NK-92 treated with Interleukin-12 subunit alpha and Interleukin-12 subunit beta, amount 100 ng/mL, for 24 hours (cell line): Measurements from ENCODE around the gene EVC2.

Source experiments
- DNase-seq: peaks from one replicate; lab custom pipeline; 2025; lab: John Stamatoyannopoulos, UW

EVC2 gene

GRCh38 chr4:5662555-5662954, 45.8 kb downstream of the EVC2 start:
- no peak for DNase-seq

GRCh38 chr4:5661237-5661636, 47.1 kb downstream of the EVC2 start:
- DNase-seq: no peak

- DNase-seq: no peak
These were observed 48.2 kb downstream of the EVC2 start for GRCh38 chr4:5660185-5660584.

- no peak for DNase-seq
These were observed 49.4 kb downstream of the EVC2 start for GRCh38 chr4:5658974-5659373.

GRCh38 chr4:5656415-5656814, 51.9 kb downstream of the EVC2 start:
- no peak for DNase-seq

GRCh38 chr4:5654791-5655190, 53.6 kb downstream of the EVC2 start:
- no peak for DNase-seq

- DNase-seq: no peak
These were observed 57.3 kb downstream of the EVC2 start for GRCh38 chr4:5651089-5651488.

GRCh38 chr4:5650040-5650439, 58.3 kb downstream of the EVC2 start:
- DNase-seq: no peak

- DNase-seq: no peak
These were observed 61.0 kb downstream of the EVC2 start for GRCh38 chr4:5647351-5647750.

GRCh38 chr4:5640096-5640495, 68.3 kb downstream of the EVC2 start:
- DNase-seq: no peak

- no peak for DNase-seq
These were observed 68.8 kb downstream of the EVC2 start for GRCh38 chr4:5639556-5639955.

- no peak for DNase-seq
These were observed 69.4 kb downstream of the EVC2 start for GRCh38 chr4:5638976-5639375.

- no peak for DNase-seq
These were observed 70.0 kb downstream of the EVC2 start for GRCh38 chr4:5638316-5638715.

- DNase-seq: no peak
These were observed 71.3 kb downstream of the EVC2 start for GRCh38 chr4:5636766-5637670.

GRCh38 chr4:5635826-5636195, 72.5 kb downstream of the EVC2 start:
- DNase-seq: no peak

GRCh38 chr4:5632571-5632970, 75.8 kb downstream of the EVC2 start:
- no peak for DNase-seq

- no peak for DNase-seq
These were observed 76.3 kb downstream of the EVC2 start for GRCh38 chr4:5632066-5632440.

- DNase-seq: no peak
These were observed 76.8 kb downstream of the EVC2 start for GRCh38 chr4:5631352-5632065.

GRCh38 chr4:5630762-5631161, 77.6 kb downstream of the EVC2 start:
- no peak for DNase-seq

GRCh38 chr4:5629542-5629941, 78.8 kb downstream of the EVC2 start:
- DNase-seq: no peak

GRCh38 chr4:5626913-5627312, 81.4 kb downstream of the EVC2 start:
- no peak for DNase-seq

GRCh38 chr4:5622596-5622995, 85.8 kb downstream of the EVC2 start:
- DNase-seq: no peak

- DNase-seq: no peak
These were observed 88.3 kb downstream of the EVC2 start for GRCh38 chr4:5619913-5620625.
